Stimulated activated CD8-positive, alpha-beta memory T cell treated with anti-CD3 and anti-CD28 coated beads, Interleukin-15, amount 100 ng/mL, for 1 hour (primary cell): ENCODE measurements around the gene KRTAP20-4.

Experiments used
- DNase-seq: peaks from one replicate; pipeline ENCODE4 v3.0.0-alpha.2; 2020; ENCODE audit warnings: low read depth

KRTAP20-4 gene

GRCh38 chr21:30652891-30653290 lies 32.5 kb downstream of the KRTAP20-4 start:
- DNase-seq, result no peak

GRCh38 chr21:30668776-30669175 lies 48.3 kb downstream of the KRTAP20-4 start:
- no peak for DNase-seq
